Measurements from ENCODE around the gene ADTRP. TPM values are rescaled to one million over a fixed set of nuclear protein-coding genes. Genes with fewer than 3 reads are reported as not detected.

ADTRP gene
- total and polyA plus RNA-seq, 10 of the 15 experiments (the other 5 are each of a cell fraction or from before 2014, with no cell fraction given): 0.10 to 2.6 (median 2.1) TPM

DNA sequence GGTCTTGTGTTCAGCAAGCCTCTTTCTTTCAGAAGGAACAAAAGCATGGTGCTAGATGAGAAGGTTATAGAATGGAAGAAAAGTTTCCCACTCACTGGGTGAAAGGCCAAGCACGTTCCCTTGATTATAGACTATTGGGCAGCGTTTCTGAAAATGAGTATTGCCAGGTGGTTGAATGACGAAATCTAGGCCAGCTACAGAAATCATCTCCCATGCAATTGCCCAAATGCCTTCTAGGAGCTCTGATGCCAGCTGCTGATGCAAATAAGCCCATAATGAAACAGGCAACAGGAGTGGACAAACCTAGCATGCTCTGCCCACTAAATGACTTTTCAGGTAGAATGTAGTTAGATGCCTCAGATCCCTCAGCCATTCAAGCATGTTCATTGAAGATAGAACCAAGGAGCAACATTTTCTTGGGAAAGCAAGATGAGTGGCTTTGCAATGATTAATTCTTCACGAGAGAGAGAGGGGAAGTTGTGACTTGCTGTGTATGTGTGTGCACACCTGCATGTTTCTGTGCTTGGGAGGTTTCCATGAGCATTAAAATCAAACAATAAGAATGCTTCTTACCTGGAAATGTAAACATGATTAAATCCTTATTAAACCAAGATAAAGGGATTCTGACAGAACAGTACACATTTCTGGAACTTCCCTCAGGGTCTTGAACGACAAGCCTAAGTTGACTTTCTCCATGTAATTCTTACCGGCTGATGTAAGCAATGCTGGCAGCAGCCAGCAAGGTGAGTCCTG is 43.6 kb downstream of the ADTRP start:
- Histone ChIP-seq H3K27ac (ENCODE audit: control insufficient read depth, insufficient read depth) (no peak overlapping the region), H3K27me3 (replicated peaks in 1 of 2; ENCODE audit: control insufficient read depth in 2 of 2, insufficient read depth in 2 of 2, low read length in 1 of 2) (no peaks in the 10 kb centered on the region), H3K9me3 (replicated peaks; ENCODE audit: control insufficient read depth, insufficient read depth, low read length) (no peaks in the 10 kb centered on the region), H2AFZ (ENCODE audit: control insufficient read depth, low read depth, low read length) (no peak overlapping the region), H3K4me3 (no peak overlapping the region), H3K36me3 (ENCODE audit: control insufficient read depth in 2 of 2, insufficient read depth in 2 of 2, low read length in 1 of 2) (no peaks in the 10 kb centered on the region), H3K9ac (ENCODE audit: control insufficient read depth, insufficient read depth, low read length) (no peak overlapping the region), H3K79me2 (ENCODE audit: control insufficient read depth, insufficient read depth, low read length) (no peaks in the 10 kb centered on the region), H4K20me1 (ENCODE audit: control insufficient read depth, insufficient read depth) (no peaks in the 10 kb centered on the region), H3K4me1 (ENCODE audit: control insufficient read depth, insufficient read depth, low read length) (peaks cover 34% of the 10 kb centered on the region), H3K4me2 (ENCODE audit: control insufficient read depth, insufficient read depth) (no peak overlapping the region)
- 31% methylated on average over 6 of the region's 6 CpGs for WGBS (ENCODE audit: insufficient coverage, insufficient replicate concordance, low lambda C conversion rate, missing lambda C conversion rate)
- no TSS peak for BruUV-seq (replicated peaks)
- ChIA-PET SMC1A (ENCODE audit: uncharacterized antibody, unreplicated experiment) (interaction anchor here (0.6 to 3.7 kb wide), 5 partner anchors 12 to 275 kb away, joined by 3 to 26 read pairs (median 3); no protein-coding TSS in a partner anchor), CTCF (no interaction called here), RAD21 (ENCODE audit: unreplicated experiment) (interaction anchor here (1.0 to 5.3 kb wide), 4 partner anchors 21 to 65 kb away, joined by 3 to 88 read pairs (median 28); no protein-coding TSS in a partner anchor), POLR2A (interaction anchor here (1.0 kb wide), 1 partner anchor 23 kb away, joined by 3 read pairs; no protein-coding TSS in a partner anchor)
- TF ChIP-seq FOXK2 (IDR thresholded peaks at IDR 0.05) (no peak), TCF3 (IDR thresholded peaks at IDR 0.05; ENCODE audit: borderline replicate concordance, insufficient read depth, low read depth, low read length) (0 out of 2 replicates have a peak, but pooled peaks have one; percentile 38), POLR2AphosphoS2 (IDR thresholded peaks at IDR 0.05; ENCODE audit: low read depth, low read length) (no peak), EED (IDR thresholded peaks at IDR 0.05; ENCODE audit: low read depth) (0 out of 2 replicates have a peak, but pooled peaks have one; percentile 13), BHLHE40 (IDR thresholded peaks at IDR 0.05; ENCODE audit: borderline replicate concordance in 1 of 2, low read depth in 2 of 2, low read length in 1 of 2) (0 out of 4 replicates have a peak, but pooled peaks of 1 of the 2 experiments have one; percentile 10)
- in situ Hi-C loops (cut with MboI): no loop called here
- no peak for DNase-seq (ENCODE audit: low read depth, low spot score)
- FAIRE-seq: no peak
- intact Hi-C loops (cut with micrococcal nuclease; ENCODE audit: unreplicated experiment): loop anchor here (5.0 kb wide), 2 partner anchors 52 to 277 kb away; partner anchors contain the start of gene HIVEP1
- no peak for ATAC-seq
